ENCODE measurements around the gene FAM186B.

GRCh38 chr12:49566361-49566760, 39.1 kb downstream of the FAM186B start:
- no peak for TF ChIP-seq POLR2A (IDR thresholded peaks at IDR 0.05)
- TF ChIP-seq CTCF (IDR thresholded peaks at IDR 0.05), result no peak
